Cardiac septum (tissue), 1 donor: Measurements from ENCODE around the gene CHI3L2. TPM values are rescaled to one million over a fixed set of nuclear protein-coding genes. Genes with fewer than 3 reads are reported as not detected.

Source experiments
- DNase-seq: peaks from one replicate; pipeline ENCODE4 v3.0.0-alpha.2; 2020; ENCODE audit warnings: low spot score
- intact Hi-C: fragments of 100-400 bp; cut with DNase I; formaldehyde crosslinking; loops from one replicate; pipeline ENCODE4 v1.14.0; 2022
- total RNA-seq: library from RNA; stranded (reverse); fragmentation: NEBNext Ultra II Directional; extraction: Animal tissue kit (Norgen Biotek cat#: 25700); gene quantifications from one replicate; pipeline ENCODE4 v1.2.1, GENCODE V29; 2021
- donor health status: DM: no; HTN: no; CAD: no.

Gene CHI3L2
- total RNA-seq, 1 donor from 2014 or later, result 0.57 TPM

GRCh38 chr1:111280267-111280666, 52.8 kb downstream of the CHI3L2 start:
- no peak for DNase-seq
- intact Hi-C loops, result no loop called here

- intact Hi-C loops, result no loop called here
- DNase-seq, result no peak
Observed at GRCh38 chr1:111281411-111281810, 53.9 kb downstream of the CHI3L2 start.

GRCh38 chr1:111283838-111284237, 56.3 kb downstream of the CHI3L2 start:
- intact Hi-C loops, result no loop called here
- no peak for DNase-seq

- no peak for DNase-seq
- intact Hi-C loops, result no loop called here
Observed at GRCh38 chr1:111285879-111286278, 58.4 kb downstream of the CHI3L2 start.

GRCh38 chr1:111286912-111287311, 59.4 kb downstream of the CHI3L2 start:
- intact Hi-C loops, result no loop called here

GRCh38 chr1:111289371-111289770, 61.9 kb downstream of the CHI3L2 start:
- intact Hi-C loops, result no loop called here
- DNase-seq, result no peak

More at GRCh38 chr1:111286912-111287311, 59.4 kb downstream of the CHI3L2 start:
- no peak for DNase-seq

- no peak for DNase-seq
- intact Hi-C loops, result no loop called here
Observed at GRCh38 chr1:111290104-111290503, 62.6 kb downstream of the CHI3L2 start.

GRCh38 chr1:111290630-111291029, 63.1 kb downstream of the CHI3L2 start, which contains the start of gene CHIA:
Gene CHIA (plus strand): TSS chr1:111290851. CDS start chr1:111310468, 19,617 bp downstream.
- DNase-seq, result no peak
- intact Hi-C loops, result no loop called here

Other genes starting within 250 kb of the CHI3L2 start
- 26.1 TPM for gene DRAM2, start 87.6 kb upstream of the CHI3L2 start, total RNA-seq
- gene CEPT1, start 87.5 kb upstream of the CHI3L2 start, total RNA-seq, result 14.3 TPM
- gene DENND2D, start 27.1 kb upstream of the CHI3L2 start, total RNA-seq, result 1.6 TPM
- gene CHIA, start 63.1 kb downstream of the CHI3L2 start, total RNA-seq, result not detected
- gene OVGP1, start 200.0 kb downstream of the CHI3L2 start, total RNA-seq, result 0.46 TPM
- 29.6 TPM for gene WDR77, start 221.5 kb downstream of the CHI3L2 start, total RNA-seq
- gene ATP5PB, start 221.8 kb downstream of the CHI3L2 start, total RNA-seq, result 565 TPM
- 2.6 TPM for gene C1orf162, start 246.3 kb downstream of the CHI3L2 start, total RNA-seq